HepG2 (cell line): ENCODE data around the gene PXMP4. TPM values are rescaled to one million over a fixed set of nuclear protein-coding genes. Genes with fewer than 3 reads are reported as not detected.

Experiments
- CBX2 ChIP-seq, 2 experiments: fragments of 200-600 bp in 1 of 2; sonication (generic); formaldehyde crosslinking in 1 of 2; IDR thresholded peaks; 2 replicates each; pipeline versions ENCODE4 v1.7.0 to v1.8.1; 2018 to 2022; ENCODE audit warnings: low read depth in 2 of 2, low read length in 1 of 2, mild to moderate bottlenecking in 1 of 2, missing genetic modification reagents in 1 of 2
- IKZF1 ChIP-seq: fragments of 450-650 bp; IDR thresholded peaks from 2 replicates; pipeline ENCODE4 v1.7.1; 2016
- KDM2A ChIP-seq: sonication (generic); formaldehyde crosslinking; IDR thresholded peaks from 2 replicates; pipeline ENCODE4 v1.4.0; 2020; ENCODE audit warnings: low read depth, missing genetic modification reagents, borderline replicate concordance
- RNF2 ChIP-seq: fragments of 450-650 bp; conservative IDR thresholded peaks from 2 replicates; pipeline ENCODE4 v1.6.1; 2016; ENCODE audit warnings: low read depth
- SRY ChIP-seq: sonication (generic); formaldehyde crosslinking; IDR thresholded peaks from 2 replicates; pipeline ENCODE4 v1.8.0; 2022; ENCODE audit warnings: mild to moderate bottlenecking, missing genetic modification reagents
- TEAD2 ChIP-seq: sonication (generic); formaldehyde crosslinking; IDR thresholded peaks from 2 replicates; pipeline ENCODE4 v1.9.0; 2021; ENCODE audit warnings: missing genetic modification reagents
- TGIF2 ChIP-seq: IDR thresholded peaks from 2 replicates; pipeline ENCODE4 v1.6.1; 2016; ENCODE audit warnings: control low read depth, missing compliant biosample characterization
- U2AF2 ChIP-seq: fragments of 200-400 bp; formaldehyde crosslinking; IDR thresholded peaks from 2 replicates; pipeline ENCODE4 v1.6.1; 2017; ENCODE audit warnings: low read depth, mild to moderate bottlenecking, low read length
- ZBTB3 ChIP-seq: sonication (generic); formaldehyde crosslinking; IDR thresholded peaks from 2 replicates; pipeline ENCODE4 v1.4.0; 2020; ENCODE audit warnings: low read depth, mild to moderate bottlenecking, moderate library complexity, missing genetic modification reagents, borderline replicate concordance
- ZNF350 ChIP-seq: sonication (generic); formaldehyde crosslinking; IDR thresholded peaks from 2 replicates; pipeline ENCODE4 v1.4.0; 2020; ENCODE audit warnings: mild to moderate bottlenecking, low read depth, missing genetic modification reagents, borderline replicate concordance
- ZNF44 ChIP-seq: sonication (generic); formaldehyde crosslinking; IDR thresholded peaks from 2 replicates; pipeline ENCODE4 v1.5.1; 2020; ENCODE audit warnings: mild to moderate bottlenecking, missing genetic modification reagents
- ZNF543 ChIP-seq: sonication (generic); formaldehyde crosslinking; IDR thresholded peaks from 2 replicates; pipeline ENCODE4 v1.4.0; 2020; ENCODE audit warnings: mild to moderate bottlenecking, missing genetic modification reagents
- ZNF672 ChIP-seq: sonication (generic); formaldehyde crosslinking; IDR thresholded peaks from 2 replicates; pipeline ENCODE4 v1.8.1; 2022; ENCODE audit warnings: missing genetic modification reagents
- ZSCAN12 ChIP-seq: sonication (generic); formaldehyde crosslinking; IDR thresholded peaks from 2 replicates; pipeline ENCODE4 v1.9.0; 2021; ENCODE audit warnings: mild to moderate bottlenecking, missing genetic modification reagents
- ZSCAN21 ChIP-seq: sonication (generic); formaldehyde crosslinking; IDR thresholded peaks from 2 replicates; pipeline ENCODE4 v1.8.0; 2022; ENCODE audit warnings: mild to moderate bottlenecking, missing genetic modification reagents, moderate library complexity, borderline replicate concordance
- polyA plus RNA-seq, 8 experiments: library from polyadenylated mRNA; depleted of rRNA in 3 of 8; stranded (reverse) in 7 of 8; unstranded in 1 of 8; fragments of >200 nt; fragmentation: Illumina TruSeq in 4 of 8; extraction: Trizol in 4 of 8; gene quantifications; 2 replicates each; pipeline versions ENCODE4 v1.2.1 to v1.2.3, GENCODE V29; 2011 to 2016; ENCODE audit warnings: low read depth in 4 of 8, missing spikeins in 1 of 8, mixed read lengths in 1 of 8; ENCODE audit not compliant: insufficient read depth in 1 of 8
- total RNA-seq, 5 experiments: library from RNA; depleted of rRNA; stranded (reverse); fragments of >200 nt; fragmentation: Illumina TruSeq; extraction: Trizol; gene quantifications; 2 replicates each; pipeline ENCODE4 v1.2.3, GENCODE V29; 2016; ENCODE audit warnings: low read depth in 1 of 5
- TF ChIP-seq, protein P1 (sequence below): sonication (generic); formaldehyde crosslinking; IDR thresholded peaks from 2 replicates; pipeline ENCODE4 v1.4.0; 2020; ENCODE audit warnings: low read depth, missing genetic modification reagents
- TF ChIP-seq, protein P2 (sequence below): fragments of 450-650 bp; IDR thresholded peaks from 2 replicates; pipeline ENCODE4 v1.6.1; 2017
- TF ChIP-seq, protein P3 (sequence below): sonication (generic); formaldehyde crosslinking; IDR thresholded peaks from 2 replicates; pipeline ENCODE4 v1.9.0; 2021; ENCODE audit warnings: missing genetic modification reagents, mild to moderate bottlenecking, borderline replicate concordance
- TF ChIP-seq, protein P4 (sequence below): sonication (generic); formaldehyde crosslinking; IDR thresholded peaks from 2 replicates; pipeline ENCODE4 v1.8.0; 2022; ENCODE audit warnings: mild to moderate bottlenecking, missing genetic modification reagents

PXMP4 gene
- total and polyA plus RNA-seq, 2 of the 13 experiments (the other 11 are each of a cell fraction or from before 2014, with no cell fraction given), result not detected

DNA sequence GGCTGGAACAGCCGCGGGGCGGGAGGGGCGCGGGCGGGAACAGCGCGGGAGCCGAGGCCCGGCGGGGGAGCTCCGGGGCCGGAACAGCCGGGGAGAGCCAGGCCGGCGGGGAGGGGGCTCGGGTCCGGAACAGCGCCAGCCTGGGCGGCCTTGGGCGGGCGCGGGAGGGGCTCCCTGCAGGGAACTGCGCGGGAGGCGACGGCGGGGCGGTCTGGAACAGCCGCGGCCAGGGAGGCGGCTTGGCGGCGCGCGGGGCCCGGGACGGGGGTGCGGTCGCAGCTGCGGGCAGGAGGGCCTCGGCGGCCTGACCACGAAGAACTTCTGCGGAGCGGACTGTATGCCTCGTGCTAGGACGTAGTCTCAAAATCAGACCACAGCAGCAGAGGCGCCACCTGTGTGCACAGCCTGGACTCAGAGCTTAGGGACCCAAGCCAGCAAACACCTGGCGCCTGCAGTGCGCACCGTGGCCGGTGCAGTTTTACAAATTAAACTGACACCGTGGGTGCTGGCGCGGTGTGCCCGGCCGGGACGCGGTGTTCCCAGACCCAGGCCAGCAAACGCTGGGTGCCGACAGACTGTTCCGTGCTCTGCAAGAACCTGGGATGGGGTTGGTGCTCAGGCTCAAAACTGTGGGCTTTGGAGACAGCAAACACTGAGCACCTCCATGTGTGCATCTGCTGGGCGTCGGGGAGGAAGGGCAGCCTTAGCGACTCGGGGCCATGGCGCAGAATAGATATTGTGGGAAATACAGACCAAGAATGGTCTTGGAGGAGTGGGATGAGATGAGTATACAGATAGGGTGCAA is 12.3 kb upstream of the PXMP4 start (continued):
- TF ChIP-seq, protein P1, sequence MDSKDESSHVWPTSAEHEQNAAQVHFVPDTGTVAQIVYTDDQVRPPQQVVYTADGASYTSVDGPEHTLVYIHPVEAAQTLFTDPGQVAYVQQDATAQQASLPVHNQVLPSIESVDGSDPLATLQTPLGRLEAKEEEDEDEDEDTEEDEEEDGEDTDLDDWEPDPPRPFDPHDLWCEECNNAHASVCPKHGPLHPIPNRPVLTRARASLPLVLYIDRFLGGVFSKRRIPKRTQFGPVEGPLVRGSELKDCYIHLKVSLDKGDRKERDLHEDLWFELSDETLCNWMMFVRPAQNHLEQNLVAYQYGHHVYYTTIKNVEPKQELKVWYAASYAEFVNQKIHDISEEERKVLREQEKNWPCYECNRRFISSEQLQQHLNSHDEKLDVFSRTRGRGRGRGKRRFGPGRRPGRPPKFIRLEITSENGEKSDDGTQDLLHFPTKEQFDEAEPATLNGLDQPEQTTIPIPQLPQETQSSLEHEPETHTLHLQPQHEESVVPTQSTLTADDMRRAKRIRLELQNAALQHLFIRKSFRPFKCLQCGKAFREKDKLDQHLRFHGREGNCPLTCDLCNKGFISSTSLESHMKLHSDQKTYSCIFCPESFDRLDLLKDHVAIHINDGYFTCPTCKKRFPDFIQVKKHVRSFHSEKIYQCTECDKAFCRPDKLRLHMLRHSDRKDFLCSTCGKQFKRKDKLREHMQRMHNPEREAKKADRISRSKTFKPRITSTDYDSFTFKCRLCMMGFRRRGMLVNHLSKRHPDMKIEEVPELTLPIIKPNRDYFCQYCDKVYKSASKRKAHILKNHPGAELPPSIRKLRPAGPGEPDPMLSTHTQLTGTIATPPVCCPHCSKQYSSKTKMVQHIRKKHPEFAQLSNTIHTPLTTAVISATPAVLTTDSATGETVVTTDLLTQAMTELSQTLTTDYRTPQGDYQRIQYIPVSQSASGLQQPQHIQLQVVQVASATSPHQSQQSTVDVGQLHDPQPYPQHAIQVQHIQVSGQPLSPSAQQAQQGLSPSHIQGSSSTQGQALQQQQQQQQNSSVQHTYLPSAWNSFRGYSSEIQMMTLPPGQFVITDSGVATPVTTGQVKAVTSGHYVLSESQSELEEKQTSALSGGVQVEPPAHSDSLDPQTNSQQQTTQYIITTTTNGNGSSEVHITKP (CRISPR knock-in tag), result 0 out of 2 replicates have a peak, but pooled peaks have one; percentile 52
- TF ChIP-seq SRY (CRISPR knock-in tag), result peak; percentile 97
- no peak for TF ChIP-seq ZNF350 (CRISPR knock-in tag)
- TF ChIP-seq TGIF2 (CRISPR knock-in tag), result no peak
- TF ChIP-seq TEAD2 (CRISPR knock-in tag), result no peak
- peak; percentile 82 for TF ChIP-seq ZNF543 (CRISPR knock-in tag)
- TF ChIP-seq ZSCAN21, result peak; percentile 99
- no peak for TF ChIP-seq CBX2 (IDR thresholded peaks at IDR 0.05; ENCODE audit: low read depth, low read length)
- TF ChIP-seq CBX2 (CRISPR knock-in tag; IDR thresholded peaks at IDR 0.05; ENCODE audit: low read depth), result peak; percentile 39; the same call in 1 of the 2 replicates
- TF ChIP-seq ZNF44 (CRISPR knock-in tag), result peak; percentile 95; the same call in 1 of the 2 replicates
- TF ChIP-seq IKZF1, result no peak
- peak; percentile 89; the same call in 1 of the 2 replicates for TF ChIP-seq RNF2
- TF ChIP-seq, protein P2, sequence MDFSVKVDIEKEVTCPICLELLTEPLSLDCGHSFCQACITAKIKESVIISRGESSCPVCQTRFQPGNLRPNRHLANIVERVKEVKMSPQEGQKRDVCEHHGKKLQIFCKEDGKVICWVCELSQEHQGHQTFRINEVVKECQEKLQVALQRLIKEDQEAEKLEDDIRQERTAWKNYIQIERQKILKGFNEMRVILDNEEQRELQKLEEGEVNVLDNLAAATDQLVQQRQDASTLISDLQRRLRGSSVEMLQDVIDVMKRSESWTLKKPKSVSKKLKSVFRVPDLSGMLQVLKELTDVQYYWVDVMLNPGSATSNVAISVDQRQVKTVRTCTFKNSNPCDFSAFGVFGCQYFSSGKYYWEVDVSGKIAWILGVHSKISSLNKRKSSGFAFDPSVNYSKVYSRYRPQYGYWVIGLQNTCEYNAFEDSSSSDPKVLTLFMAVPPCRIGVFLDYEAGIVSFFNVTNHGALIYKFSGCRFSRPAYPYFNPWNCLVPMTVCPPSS, result no peak
- TF ChIP-seq, protein P3, sequence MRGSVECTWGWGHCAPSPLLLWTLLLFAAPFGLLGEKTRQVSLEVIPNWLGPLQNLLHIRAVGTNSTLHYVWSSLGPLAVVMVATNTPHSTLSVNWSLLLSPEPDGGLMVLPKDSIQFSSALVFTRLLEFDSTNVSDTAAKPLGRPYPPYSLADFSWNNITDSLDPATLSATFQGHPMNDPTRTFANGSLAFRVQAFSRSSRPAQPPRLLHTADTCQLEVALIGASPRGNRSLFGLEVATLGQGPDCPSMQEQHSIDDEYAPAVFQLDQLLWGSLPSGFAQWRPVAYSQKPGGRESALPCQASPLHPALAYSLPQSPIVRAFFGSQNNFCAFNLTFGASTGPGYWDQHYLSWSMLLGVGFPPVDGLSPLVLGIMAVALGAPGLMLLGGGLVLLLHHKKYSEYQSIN (CRISPR knock-in tag), result no peak
- TF ChIP-seq ZNF672 (CRISPR knock-in tag), result no peak
- peak; percentile 71 for TF ChIP-seq KDM2A (CRISPR knock-in tag)
- peak; percentile 48; the same call in 1 of the 2 replicates for TF ChIP-seq U2AF2
- TF ChIP-seq, protein P4, sequence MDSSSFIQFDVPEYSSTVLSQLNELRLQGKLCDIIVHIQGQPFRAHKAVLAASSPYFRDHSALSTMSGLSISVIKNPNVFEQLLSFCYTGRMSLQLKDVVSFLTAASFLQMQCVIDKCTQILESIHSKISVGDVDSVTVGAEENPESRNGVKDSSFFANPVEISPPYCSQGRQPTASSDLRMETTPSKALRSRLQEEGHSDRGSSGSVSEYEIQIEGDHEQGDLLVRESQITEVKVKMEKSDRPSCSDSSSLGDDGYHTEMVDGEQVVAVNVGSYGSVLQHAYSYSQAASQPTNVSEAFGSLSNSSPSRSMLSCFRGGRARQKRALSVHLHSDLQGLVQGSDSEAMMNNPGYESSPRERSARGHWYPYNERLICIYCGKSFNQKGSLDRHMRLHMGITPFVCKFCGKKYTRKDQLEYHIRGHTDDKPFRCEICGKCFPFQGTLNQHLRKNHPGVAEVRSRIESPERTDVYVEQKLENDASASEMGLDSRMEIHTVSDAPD, result peak; percentile 44; the same call in 1 of the 2 replicates
- TF ChIP-seq ZSCAN12, result no peak
- no peak for TF ChIP-seq ZBTB3
